ENCODE measurements around the gene SPPL2C. TPM values are rescaled to one million over a fixed set of nuclear protein-coding genes. Genes with fewer than 3 reads are reported as not detected.

Gene SPPL2C
- total RNA-seq, 1 donor from 2014 or later, result not detected

DNA sequence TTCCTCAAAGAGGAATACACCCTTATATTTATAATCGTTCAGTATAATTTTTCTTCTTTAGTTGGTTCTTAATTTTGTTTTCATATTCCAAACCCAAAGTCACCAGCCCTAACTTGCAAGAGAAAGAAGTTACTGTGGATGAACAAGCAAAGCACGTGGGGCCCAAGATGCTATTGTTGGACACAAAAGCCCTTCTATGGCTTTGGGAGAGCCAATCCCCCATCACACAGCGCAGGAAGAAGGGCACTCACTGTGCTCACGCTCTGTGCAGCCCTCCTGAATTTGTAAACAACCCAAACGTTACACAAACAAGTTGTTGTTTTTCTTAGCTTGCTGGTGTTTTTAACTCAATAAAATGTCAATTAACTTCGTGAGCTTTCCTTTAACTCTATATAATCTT lies 22.5 kb downstream of the SPPL2C start:
- Histone ChIP-seq H3K4me3 (no peak overlapping the region), H3K9ac (no peak overlapping the region), H2AFZ (replicated peaks) (no peak overlapping the region), H3K79me2 (ENCODE audit: low read depth) (no peaks in the 10 kb centered on the region), H3K9me3 (ENCODE audit: low read depth) (no peaks in the 10 kb centered on the region), H3F3A (ENCODE audit: low read depth) (no peaks in the 10 kb centered on the region), H3K4me2 (no peak overlapping the region), H3K27me3 (no peaks in the 10 kb centered on the region), H3K27ac (no peak overlapping the region), H3K4me1 (peaks cover 19% of the 10 kb centered on the region), H4K20me1 (ENCODE audit: low read depth) (no peaks in the 10 kb centered on the region), H3K36me3 (no peaks in the 10 kb centered on the region)
- no peak for DNase-seq (ENCODE audit: low spot score)
- no peaks in the 10 kb centered on the region for H3K36me3 Mint-ChIP-seq
- peaks cover 11% of the 10 kb centered on the region for H3K27me3 Mint-ChIP-seq (ENCODE audit: insufficient read depth, low read depth)
- no peak overlapping the region for H3K4me3 Mint-ChIP-seq
- TF ChIP-seq EZH2 (IDR thresholded peaks at IDR 0.05), result no peak
- TF ChIP-seq, protein P1, sequence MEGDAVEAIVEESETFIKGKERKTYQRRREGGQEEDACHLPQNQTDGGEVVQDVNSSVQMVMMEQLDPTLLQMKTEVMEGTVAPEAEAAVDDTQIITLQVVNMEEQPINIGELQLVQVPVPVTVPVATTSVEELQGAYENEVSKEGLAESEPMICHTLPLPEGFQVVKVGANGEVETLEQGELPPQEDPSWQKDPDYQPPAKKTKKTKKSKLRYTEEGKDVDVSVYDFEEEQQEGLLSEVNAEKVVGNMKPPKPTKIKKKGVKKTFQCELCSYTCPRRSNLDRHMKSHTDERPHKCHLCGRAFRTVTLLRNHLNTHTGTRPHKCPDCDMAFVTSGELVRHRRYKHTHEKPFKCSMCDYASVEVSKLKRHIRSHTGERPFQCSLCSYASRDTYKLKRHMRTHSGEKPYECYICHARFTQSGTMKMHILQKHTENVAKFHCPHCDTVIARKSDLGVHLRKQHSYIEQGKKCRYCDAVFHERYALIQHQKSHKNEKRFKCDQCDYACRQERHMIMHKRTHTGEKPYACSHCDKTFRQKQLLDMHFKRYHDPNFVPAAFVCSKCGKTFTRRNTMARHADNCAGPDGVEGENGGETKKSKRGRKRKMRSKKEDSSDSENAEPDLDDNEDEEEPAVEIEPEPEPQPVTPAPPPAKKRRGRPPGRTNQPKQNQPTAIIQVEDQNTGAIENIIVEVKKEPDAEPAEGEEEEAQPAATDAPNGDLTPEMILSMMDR (IDR thresholded peaks at IDR 0.05), result no peak
- no peak for TF ChIP-seq EZH2phosphoT487 (IDR thresholded peaks at IDR 0.05)
- peaks cover 26% of the 10 kb centered on the region for H3K4me1 Mint-ChIP-seq
- H3K27ac Mint-ChIP-seq, result no peak overlapping the region
- no peaks in the 10 kb centered on the region for H3K9me3 Mint-ChIP-seq

DNA sequence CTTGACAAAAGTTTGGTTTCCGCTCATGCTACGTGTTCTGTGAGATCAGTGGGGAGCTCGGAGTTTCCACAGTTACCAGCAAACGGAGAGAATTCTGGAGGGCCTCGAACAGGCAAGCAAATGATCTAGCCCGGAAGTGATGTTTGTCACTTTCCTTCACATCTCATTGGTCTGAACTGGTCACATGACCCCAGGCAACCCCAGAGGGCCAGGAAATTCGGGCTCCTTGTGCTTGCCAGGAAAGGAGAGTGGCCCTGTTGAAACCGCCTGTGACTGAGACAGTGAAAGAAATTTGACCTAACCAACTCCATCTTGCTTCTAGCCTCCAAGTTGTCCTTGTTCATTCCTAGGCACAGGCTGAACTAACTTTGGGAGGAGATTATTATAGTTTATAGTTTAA lies 23.0 kb downstream of the SPPL2C start:
- Histone ChIP-seq H2AFZ (replicated peaks) (no peak overlapping the region), H3K9ac (no peak overlapping the region), H3K27me3 (no peaks in the 10 kb centered on the region), H3K4me1 (peaks cover 19% of the 10 kb centered on the region), H4K20me1 (ENCODE audit: low read depth) (no peaks in the 10 kb centered on the region), H3K4me3 (no peak overlapping the region), H3K9me3 (ENCODE audit: low read depth) (no peaks in the 10 kb centered on the region), H3K36me3 (no peaks in the 10 kb centered on the region), H3F3A (ENCODE audit: low read depth) (no peaks in the 10 kb centered on the region), H3K79me2 (ENCODE audit: low read depth) (no peaks in the 10 kb centered on the region), H3K4me2 (no peak overlapping the region), H3K27ac (no peak overlapping the region)
- no peak overlapping the region for H3K4me3 Mint-ChIP-seq
- no peak for DNase-seq (ENCODE audit: low spot score)
- peaks cover 11% of the 10 kb centered on the region for H3K27me3 Mint-ChIP-seq (ENCODE audit: insufficient read depth, low read depth)
- H3K27ac Mint-ChIP-seq, result no peak overlapping the region
- H3K4me1 Mint-ChIP-seq, result peaks cover 26% of the 10 kb centered on the region
- no peaks in the 10 kb centered on the region for H3K36me3 Mint-ChIP-seq
- no peaks in the 10 kb centered on the region for H3K9me3 Mint-ChIP-seq
- no peak for TF ChIP-seq EZH2 (IDR thresholded peaks at IDR 0.05)
- TF ChIP-seq, protein P1 (IDR thresholded peaks at IDR 0.05), result no peak
- TF ChIP-seq EZH2phosphoT487 (IDR thresholded peaks at IDR 0.05), result no peak

DNA sequence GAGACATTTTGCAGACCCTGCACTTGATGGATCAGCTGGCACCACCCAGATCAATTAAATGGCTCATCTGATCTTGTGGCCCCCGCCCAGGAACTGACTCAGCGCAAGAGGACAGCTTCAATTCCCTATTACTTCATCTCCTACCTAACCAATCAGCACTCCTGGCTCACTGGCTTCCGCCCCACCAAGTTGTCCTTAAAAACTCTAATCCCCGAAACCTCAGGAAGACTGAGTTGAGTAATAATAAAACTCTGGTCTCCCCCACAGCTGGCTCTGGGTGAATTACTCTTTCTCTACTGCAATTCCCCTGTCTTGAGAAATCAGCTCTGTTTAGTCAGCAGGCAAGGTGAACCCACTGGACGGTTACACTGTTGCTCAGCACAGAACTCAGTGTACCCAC lies 23.6 kb downstream of the SPPL2C start:
- no peak overlapping the region for H3K4me2 ChIP-seq
- Mint-ChIP-seq H3K4me1 (peaks cover 28% of the 10 kb centered on the region), H3K36me3 (no peaks in the 10 kb centered on the region), H3K9me3 (no peaks in the 10 kb centered on the region), H3K27me3 (ENCODE audit: insufficient read depth, low read depth) (peaks cover 11% of the 10 kb centered on the region), H3K4me3 (no peak overlapping the region), H3K27ac (no peak overlapping the region)
- no peaks in the 10 kb centered on the region for H3K79me2 ChIP-seq (ENCODE audit: low read depth)
- H3K27me3 ChIP-seq, result no peaks in the 10 kb centered on the region
- no peak overlapping the region for H3K9ac ChIP-seq
- no peaks in the 10 kb centered on the region for H4K20me1 ChIP-seq (ENCODE audit: low read depth)
- H2AFZ ChIP-seq (replicated peaks), result no peak overlapping the region
- no peak overlapping the region for H3K4me3 ChIP-seq
- no peak overlapping the region for H3K27ac ChIP-seq
- H3K9me3 ChIP-seq (ENCODE audit: low read depth), result no peaks in the 10 kb centered on the region
- no peaks in the 10 kb centered on the region for H3F3A ChIP-seq (ENCODE audit: low read depth)
- TF ChIP-seq EZH2 (IDR thresholded peaks at IDR 0.05) (no peak), EZH2phosphoT487 (IDR thresholded peaks at IDR 0.05) (no peak)
- TF ChIP-seq, protein P1 (IDR thresholded peaks at IDR 0.05), result no peak
- H3K4me1 ChIP-seq, result peaks cover 19% of the 10 kb centered on the region
- no peak for DNase-seq (ENCODE audit: low spot score)
- no peaks in the 10 kb centered on the region for H3K36me3 ChIP-seq
